ENCODE measurements around the gene EFHC2.

EFHC2 gene

DNA sequence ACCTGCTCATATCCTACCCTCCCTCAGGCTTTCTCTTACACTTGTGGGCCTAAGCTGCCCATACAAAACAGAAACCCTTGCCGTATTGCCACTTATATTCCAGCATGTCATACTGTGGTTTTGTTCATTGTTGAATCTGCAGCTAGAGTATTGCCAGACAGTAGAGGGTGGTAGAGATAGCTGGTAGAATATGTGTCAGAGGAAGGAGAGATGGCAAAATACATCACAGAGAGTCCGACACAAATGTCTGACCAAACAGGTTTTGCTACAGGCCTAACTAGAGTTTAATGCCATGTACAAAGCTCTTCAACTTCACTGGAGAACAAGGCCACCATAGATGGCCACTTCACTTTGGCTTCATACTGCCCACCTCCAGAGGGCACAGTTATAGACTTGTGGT is 160.1 kb downstream of the EFHC2 start:
- no peaks in the 10 kb centered on the region for H3K9me3 ChIP-seq (replicated peaks in 1 of 2; ENCODE audit: control insufficient read depth in 2 of 2, insufficient read depth in 1 of 2, low read depth in 1 of 2, low read length in 2 of 2)
- H2AK5ac ChIP-seq (ENCODE audit: low read depth, low read length): no peak overlapping the region
- H3K79me1 ChIP-seq (ENCODE audit: low read depth, low read length): no peaks in the 10 kb centered on the region
- no peak overlapping the region for H4K8ac ChIP-seq (ENCODE audit: low read depth, low read length)
- no peak overlapping the region for H3K4ac ChIP-seq (ENCODE audit: low read length)
- H3K14ac ChIP-seq (ENCODE audit: low read length): no peak overlapping the region
- no peaks in the 10 kb centered on the region for H3K4me1 ChIP-seq (ENCODE audit: control insufficient read depth in 2 of 2, insufficient read depth in 1 of 2, low read depth in 1 of 2, low read length in 2 of 2)
- H4K91ac ChIP-seq (ENCODE audit: low read depth, low read length, poor library complexity): no peak overlapping the region
- H3K23ac ChIP-seq (ENCODE audit: low read depth, low read length, poor library complexity): no peak overlapping the region
- H2BK120ac ChIP-seq (ENCODE audit: low read depth, low read length): no peak overlapping the region
- no peak overlapping the region for H2AFZ ChIP-seq (ENCODE audit: low read length)
- H3K27ac ChIP-seq (replicated peaks; ENCODE audit: low read length): no peak overlapping the region
- DNase-seq (ENCODE audit: low spot score): no peak
- H2BK12ac ChIP-seq (ENCODE audit: low read length): no peak overlapping the region
- H2BK15ac ChIP-seq (ENCODE audit: low read length): no peak overlapping the region
- WGBS, 2 donors (ENCODE audit: extremely low coverage in 2 of 2, insufficient read length in 2 of 2, insufficient replicate concordance in 1 of 2): no CpG with 5 or more reads among the region's 2 CpGs
- no peak overlapping the region for H3K4me3 ChIP-seq (ENCODE audit: low read length in 2 of 2)
- H2BK5ac ChIP-seq (ENCODE audit: low read length): no peak overlapping the region
- H3K27me3 ChIP-seq (ENCODE audit: control insufficient read depth in 3 of 3, insufficient read depth in 3 of 3, low read depth in 1 of 3, low read length in 3 of 3): peaks cover 0 to 3% (median 0%) of the 10 kb centered on the region in 3 experiments
- no peak overlapping the region for H3K4me2 ChIP-seq (ENCODE audit: insufficient read depth, low read length, poor library complexity, severe bottlenecking)
- H3K36me3 ChIP-seq (replicated peaks in 1 of 2; ENCODE audit: control insufficient read depth in 2 of 2, insufficient read depth in 2 of 2, low read length in 2 of 2): no peaks in the 10 kb centered on the region
- no peak overlapping the region for H3K18ac ChIP-seq (ENCODE audit: low read length)
- no peak overlapping the region for H3K9ac ChIP-seq (ENCODE audit: low read depth, low read length, poor library complexity)

GRCh38 chrX:44178274-44179053 is 165.0 kb downstream of the EFHC2 start:
- H3K27me3 ChIP-seq (ENCODE audit: control insufficient read depth in 3 of 3, insufficient read depth in 3 of 3, low read depth in 1 of 3, low read length in 3 of 3): peaks cover 0 to 3% (median 0%) of the 10 kb centered on the region in 3 experiments
- H3K9me3 ChIP-seq (replicated peaks in 1 of 2; ENCODE audit: control insufficient read depth in 2 of 2, insufficient read depth in 1 of 2, low read depth in 1 of 2, low read length in 2 of 2): no peaks in the 10 kb centered on the region
- peaks cover 0 to 2% of the 10 kb centered on the region in 2 donors for H3K4me1 ChIP-seq (ENCODE audit: control insufficient read depth in 2 of 2, insufficient read depth in 1 of 2, low read depth in 1 of 2, low read length in 2 of 2)
- H3K9ac ChIP-seq (ENCODE audit: low read depth, low read length, poor library complexity): no peak overlapping the region
- H4K8ac ChIP-seq (ENCODE audit: low read depth, low read length): no peak overlapping the region
- H3K14ac ChIP-seq (ENCODE audit: low read length): no peak overlapping the region
- no peaks in the 10 kb centered on the region for H3K36me3 ChIP-seq (replicated peaks in 1 of 2; ENCODE audit: control insufficient read depth in 2 of 2, insufficient read depth in 2 of 2, low read length in 2 of 2)
- H3K4ac ChIP-seq (ENCODE audit: low read length): no peak overlapping the region
- H2BK12ac ChIP-seq (ENCODE audit: low read length): no peak overlapping the region
- H2BK15ac ChIP-seq (ENCODE audit: low read length): no peak overlapping the region
- DNase-seq (ENCODE audit: low spot score): no peak
- no peak overlapping the region for H2BK120ac ChIP-seq (ENCODE audit: low read depth, low read length)
- H3K18ac ChIP-seq (ENCODE audit: low read length): no peak overlapping the region
- no CpG with 5 or more reads among the region's 6 CpGs for WGBS, 2 donors (ENCODE audit: extremely low coverage in 2 of 2, insufficient read length in 2 of 2, insufficient replicate concordance in 1 of 2)
- no peak overlapping the region for H3K4me2 ChIP-seq (ENCODE audit: insufficient read depth, low read length, poor library complexity, severe bottlenecking)
- H3K27ac ChIP-seq (replicated peaks; ENCODE audit: low read length): no peak overlapping the region
- H3K79me1 ChIP-seq (ENCODE audit: low read depth, low read length): no peaks in the 10 kb centered on the region
- no peak overlapping the region for H2AK5ac ChIP-seq (ENCODE audit: low read depth, low read length)
- no peak overlapping the region for H3K4me3 ChIP-seq (ENCODE audit: low read length in 2 of 2)
- no peak overlapping the region for H4K91ac ChIP-seq (ENCODE audit: low read depth, low read length, poor library complexity)
- no peak overlapping the region for H2BK5ac ChIP-seq (ENCODE audit: low read length)
- H2AFZ ChIP-seq (ENCODE audit: low read length): no peak overlapping the region
- H3K23ac ChIP-seq (ENCODE audit: low read depth, low read length, poor library complexity): no peak overlapping the region

GRCh38 chrX:44175455-44175854 is 168.0 kb downstream of the EFHC2 start:
- Histone ChIP-seq H2AFZ (ENCODE audit: low read length) (no peak overlapping the region), H3K36me3 (replicated peaks in 1 of 2; ENCODE audit: control insufficient read depth in 2 of 2, insufficient read depth in 2 of 2, low read length in 2 of 2) (no peaks in the 10 kb centered on the region)

GRCh38 chrX:44174061-44174460 is 169.4 kb downstream of the EFHC2 start:
- Histone ChIP-seq H3K18ac (ENCODE audit: low read length) (no peak overlapping the region), H2AK5ac (ENCODE audit: low read depth, low read length) (no peak overlapping the region), H3K36me3 (replicated peaks in 1 of 2; ENCODE audit: control insufficient read depth in 2 of 2, insufficient read depth in 2 of 2, low read length in 2 of 2) (no peaks in the 10 kb centered on the region), H2BK120ac (ENCODE audit: low read depth, low read length) (no peak overlapping the region), H3K4me1 (ENCODE audit: control insufficient read depth in 2 of 2, insufficient read depth in 1 of 2, low read depth in 1 of 2, low read length in 2 of 2) (peaks cover 0 to 6% of the 10 kb centered on the region in 2 donors), H4K8ac (ENCODE audit: low read depth, low read length) (no peak overlapping the region), H2BK15ac (ENCODE audit: low read length) (no peak overlapping the region), H3K27ac (replicated peaks; ENCODE audit: low read length) (no peak overlapping the region), H3K4ac (ENCODE audit: low read length) (no peak overlapping the region), H4K91ac (ENCODE audit: low read depth, low read length, poor library complexity) (no peak overlapping the region), H3K4me2 (ENCODE audit: insufficient read depth, low read length, poor library complexity, severe bottlenecking) (no peak overlapping the region), H3K14ac (ENCODE audit: low read length) (no peak overlapping the region), H3K9ac (ENCODE audit: low read depth, low read length, poor library complexity) (no peak overlapping the region), H3K79me1 (ENCODE audit: low read depth, low read length) (no peaks in the 10 kb centered on the region), H2BK5ac (ENCODE audit: low read length) (no peak overlapping the region), H2AFZ (ENCODE audit: low read length) (no peak overlapping the region), H3K27me3 (ENCODE audit: control insufficient read depth in 3 of 3, insufficient read depth in 3 of 3, low read depth in 1 of 3, low read length in 3 of 3) (no peaks in the 10 kb centered on the region), H3K4me3 (ENCODE audit: low read length in 2 of 2) (no peak overlapping the region), H3K23ac (ENCODE audit: low read depth, low read length, poor library complexity) (no peak overlapping the region), H2BK12ac (ENCODE audit: low read length) (no peak overlapping the region), H3K9me3 (replicated peaks in 1 of 2; ENCODE audit: control insufficient read depth in 2 of 2, insufficient read depth in 1 of 2, low read depth in 1 of 2, low read length in 2 of 2) (no peaks in the 10 kb centered on the region)
- DNase-seq (ENCODE audit: low spot score): no peak
- WGBS, 2 donors (ENCODE audit: extremely low coverage in 2 of 2, insufficient read length in 2 of 2, insufficient replicate concordance in 1 of 2): no CpG with 5 or more reads among the region's 3 CpGs

More at GRCh38 chrX:44175455-44175854, 168.0 kb downstream of the EFHC2 start:
- Histone ChIP-seq H2BK120ac (ENCODE audit: low read depth, low read length) (no peak overlapping the region), H3K9ac (ENCODE audit: low read depth, low read length, poor library complexity) (no peak overlapping the region), H2AK5ac (ENCODE audit: low read depth, low read length) (no peak overlapping the region), H2BK15ac (ENCODE audit: low read length) (no peak overlapping the region), H3K18ac (ENCODE audit: low read length) (no peak overlapping the region), H3K4me2 (ENCODE audit: insufficient read depth, low read length, poor library complexity, severe bottlenecking) (no peak overlapping the region), H4K8ac (ENCODE audit: low read depth, low read length) (no peak overlapping the region), H3K4ac (ENCODE audit: low read length) (no peak overlapping the region), H3K14ac (ENCODE audit: low read length) (no peak overlapping the region), H3K23ac (ENCODE audit: low read depth, low read length, poor library complexity) (no peak overlapping the region), H3K4me1 (ENCODE audit: control insufficient read depth in 2 of 2, insufficient read depth in 1 of 2, low read depth in 1 of 2, low read length in 2 of 2) (peaks cover 0 to 4% of the 10 kb centered on the region in 2 donors), H2BK5ac (ENCODE audit: low read length) (no peak overlapping the region), H3K27me3 (ENCODE audit: control insufficient read depth in 3 of 3, insufficient read depth in 3 of 3, low read depth in 1 of 3, low read length in 3 of 3) (no peaks in the 10 kb centered on the region), H3K27ac (replicated peaks; ENCODE audit: low read length) (no peak overlapping the region), H3K79me1 (ENCODE audit: low read depth, low read length) (no peaks in the 10 kb centered on the region), H4K91ac (ENCODE audit: low read depth, low read length, poor library complexity) (no peak overlapping the region), H3K9me3 (replicated peaks in 1 of 2; ENCODE audit: control insufficient read depth in 2 of 2, insufficient read depth in 1 of 2, low read depth in 1 of 2, low read length in 2 of 2) (no peaks in the 10 kb centered on the region), H3K4me3 (ENCODE audit: low read length in 2 of 2) (no peak overlapping the region), H2BK12ac (ENCODE audit: low read length) (no peak overlapping the region)
- no CpG with 5 or more reads among the region's 2 CpGs for WGBS, 2 donors (ENCODE audit: extremely low coverage in 2 of 2, insufficient read length in 2 of 2, insufficient replicate concordance in 1 of 2)
- DNase-seq (ENCODE audit: low spot score): no peak

Measured in neuronal stem cell (in vitro differentiated cells).